Right lobe of liver (tissue), 6 donors: ENCODE measurements around the gene SASH1. TPM values are rescaled to one million over a fixed set of nuclear protein-coding genes. Genes with fewer than 3 reads are reported as not detected.

Source experiments
- ATAC-seq, 4 donors: fragments of 200-7000 bp; cut with Tn5 transposase; one replicate each; pipeline ENCODE4 v1.9.1; 2020; ENCODE audit warnings: mild to moderate bottlenecking in 4 of 4, moderate library complexity in 4 of 4
- DNase-seq, 3 donors: peaks; one replicate each; pipeline ENCODE4 v3.0.0-alpha.2; 2020
- H3K27ac ChIP-seq, 3 donors: fragments of 200-600 bp; one replicate each; pipeline ENCODE4 v1.8.0; 2022
- H3K27me3 ChIP-seq, 2 donors: fragments of 200-600 bp; one replicate each; pipeline ENCODE4 v1.8.0; 2022
- H3K36me3 ChIP-seq, 4 donors: fragments of 200-600 bp; sonication (generic) in 1 of 4; one replicate each; pipeline versions ENCODE4 v1.5.1 to v1.8.0; 2017 to 2022; ENCODE audit warnings: control low read depth in 1 of 4
- H3K4me1 ChIP-seq, 4 donors: fragments of 200-600 bp; sonication (generic) in 1 of 4; one replicate each; pipeline versions ENCODE4 v1.5.1 to v1.8.0; 2017 to 2022; ENCODE audit warnings: control low read depth in 1 of 4
- H3K4me3 ChIP-seq, 3 donors: fragments of 200-600 bp; one replicate each; pipeline ENCODE4 v1.8.0; 2022
- H3K9me3 ChIP-seq, 4 donors: fragments of 200-600 bp; sonication (generic) in 1 of 4; one replicate each; pipeline versions ENCODE4 v1.5.1 to v1.8.0; 2017 to 2022; ENCODE audit warnings: control low read depth in 1 of 4
- CTCF ChIP-seq, 4 donors: fragments of 200-600 bp in 3 of 4; fragments of 450-650 bp in 1 of 4; IDR thresholded peaks; one replicate each; pipeline versions ENCODE4 v1.5.1 to v1.8.0; 2016 to 2022; ENCODE audit warnings: antibody characterized with exemption in 4 of 4, mild to moderate bottlenecking in 2 of 4
- POLR2A ChIP-seq: fragments of 450-650 bp; IDR thresholded peaks from one replicate; pipeline ENCODE4 v1.6.1; 2017; ENCODE audit warnings: antibody characterized with exemption, mild to moderate bottlenecking
- WGBS: methylation state at CpG from one replicate; pipeline ENCODE4 v1.1.6; 2018; ENCODE audit warnings: low coverage, low lambda C conversion rate; ENCODE audit not compliant: insufficient coverage; ENCODE audit errors: missing lambda C conversion rate; 5-methylcytosine and 5-hydroxymethylcytosine counted together
- intact Hi-C, 2 donors: fragments of 100-400 bp; cut with DNase I; formaldehyde crosslinking; loops; one replicate each; pipeline versions ENCODE4 v1.11.2 to v1.14.1; 2022
- total RNA-seq, 6 experiments: library from RNA; depleted of rRNA in 2 of 6; stranded (reverse); fragments of >200 nt in 2 of 6; fragmentation: NEBNext Ultra II Directional in 3 of 6; extraction: Animal tissue kit (Norgen Biotek cat#: 25700) in 3 of 6; gene quantifications; one replicate each; pipeline versions ENCODE4 v1.1.0 to v1.2.4, GENCODE V29; 2016 to 2023
- donor health status: DM: no; HTN: yes; CAD: no.
- donor health status: DM: no; HTN: no; CAD: no.
- donor health status: DM: no; HTN: no; CAD: no.
- donor health status: DM: no; HTN: yes; CAD: no.
- donor health status: DM: no; HTN: yes; CAD: no.

SASH1 gene
- total RNA-seq, 6 experiments from 2014 or later, result 12.0 to 19.0 (median 15.8) TPM

GRCh38 chr6:148446681-148447080 lies 104.0 kb downstream of the SASH1 start:
- intact Hi-C loops, result no loop called here
- Histone ChIP-seq H3K4me3 (no peak overlapping the region), H3K4me1 (no peaks in the 10 kb centered on the region), H3K36me3 (no peaks in the 10 kb centered on the region), H3K27me3 (no peaks in the 10 kb centered on the region), H3K9me3 (no peaks in the 10 kb centered on the region), H3K27ac (no peak overlapping the region)
- DNase-seq (no peak), ATAC-seq (no peak)
- TF ChIP-seq CTCF (IDR thresholded peaks at IDR 0.05) (no peak), POLR2A (no peak)
- 85% methylated on average over 3 of the region's 3 CpGs for WGBS

- DNase-seq (no peak), ATAC-seq (no peak)
- TF ChIP-seq CTCF (IDR thresholded peaks at IDR 0.05), result no peak
- no peak for TF ChIP-seq POLR2A
- no peak overlapping the region for H3K4me3 ChIP-seq
- no peaks in the 10 kb centered on the region for H3K9me3 ChIP-seq
- H3K27me3 ChIP-seq, result no peaks in the 10 kb centered on the region
- intact Hi-C loops, result no loop called here
- H3K36me3 ChIP-seq, result no peaks in the 10 kb centered on the region
- no peaks in the 10 kb centered on the region for H3K4me1 ChIP-seq
- 83% methylated on average over 6 of the region's 12 CpGs for WGBS
- H3K27ac ChIP-seq, result no peak overlapping the region
Observed at GRCh38 chr6:148447521-148448230, 105.0 kb downstream of the SASH1 start.

DNA sequence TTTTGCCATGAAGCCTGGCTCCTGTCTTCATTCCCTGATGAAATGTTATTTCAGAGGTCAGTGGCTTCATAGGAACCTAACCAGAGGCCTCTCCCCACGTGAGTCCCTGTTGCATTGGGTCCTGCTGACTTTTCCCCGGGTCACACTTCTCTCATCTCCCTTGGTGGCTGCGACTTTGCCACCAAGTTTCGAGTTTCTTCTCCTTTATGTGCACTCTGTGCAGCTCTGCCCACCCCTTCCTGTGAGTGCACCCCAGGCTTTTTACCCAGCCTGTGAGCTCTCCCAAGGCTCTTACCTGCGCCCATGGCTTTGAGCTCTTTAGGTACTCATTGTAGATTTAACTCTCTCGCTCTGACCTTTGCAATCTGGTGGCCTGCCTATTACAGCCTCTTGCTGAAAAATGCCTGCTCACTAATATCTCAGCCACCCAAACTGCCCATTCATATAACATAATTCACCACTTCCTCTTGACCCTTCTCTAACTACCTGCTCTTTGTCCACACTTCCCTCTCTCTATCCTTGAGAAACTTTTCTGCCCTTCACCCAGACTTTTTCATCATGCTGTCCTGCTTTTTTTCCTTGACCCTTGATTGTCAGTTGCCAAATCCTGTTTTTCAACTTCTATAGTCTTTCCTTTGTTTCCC lies 105.9 kb downstream of the SASH1 start:
- no peaks in the 10 kb centered on the region for H3K36me3 ChIP-seq
- H3K27me3 ChIP-seq, result no peaks in the 10 kb centered on the region
- no peak overlapping the region for H3K4me3 ChIP-seq
- no peak overlapping the region for H3K27ac ChIP-seq
- 68% methylated on average over 6 of the region's 6 CpGs for WGBS
- no peaks in the 10 kb centered on the region for H3K9me3 ChIP-seq
- no peaks in the 10 kb centered on the region for H3K4me1 ChIP-seq
- DNase-seq, result no peak
- intact Hi-C loops, result no loop called here
- ATAC-seq, result peak in 3 of 4 donors; percentile 16 to 54 (median 16)
- TF ChIP-seq POLR2A (no peak), CTCF (IDR thresholded peaks at IDR 0.05) (no peak)

GRCh38 chr6:148450866-148451265 lies 108.2 kb downstream of the SASH1 start:
- no peak overlapping the region for H3K4me3 ChIP-seq
- DNase-seq (no peak), ATAC-seq (no peak)
- peak overlapping the region in 1 of 3 donors; percentile 41 for H3K27ac ChIP-seq
- no peaks in the 10 kb centered on the region for H3K27me3 ChIP-seq
- H3K4me1 ChIP-seq, result no peaks in the 10 kb centered on the region
- TF ChIP-seq POLR2A (no peak), CTCF (IDR thresholded peaks at IDR 0.05) (no peak)
- H3K36me3 ChIP-seq, result no peaks in the 10 kb centered on the region
- H3K9me3 ChIP-seq, result no peaks in the 10 kb centered on the region
- intact Hi-C loops, result no loop called here
